Measurements from ENCODE around the gene TPRG1L. TPM values are rescaled to one million over a fixed set of nuclear protein-coding genes. Genes with fewer than 3 reads are reported as not detected.

Gene TPRG1L
- total RNA-seq, 2 donors from 2014 or later: 27.4 to 37.6 TPM

GRCh38 chr1:3634059-3634800 is 9.4 kb downstream of the TPRG1L start:
- Histone ChIP-seq H3K36me3 (peaks cover 74% of the 10 kb centered on the region), H3K9me3 (no peaks in the 10 kb centered on the region), H3K4me1 (ENCODE audit: control insufficient read depth in 1 of 2, low read depth in 2 of 2) (no peaks in the 10 kb centered on the region), H3K27me3 (replicated peaks; ENCODE audit: insufficient read depth) (no peaks in the 10 kb centered on the region), H3K27ac (no peak overlapping the region), H3K4me3 (no peak overlapping the region)
- ATAC-seq (ENCODE audit: insufficient number of reproducible peaks, low FRiP score, low read depth) (no peak), DNase-seq (ENCODE audit: low spot score) (no peak)
- TF ChIP-seq, protein P1, sequence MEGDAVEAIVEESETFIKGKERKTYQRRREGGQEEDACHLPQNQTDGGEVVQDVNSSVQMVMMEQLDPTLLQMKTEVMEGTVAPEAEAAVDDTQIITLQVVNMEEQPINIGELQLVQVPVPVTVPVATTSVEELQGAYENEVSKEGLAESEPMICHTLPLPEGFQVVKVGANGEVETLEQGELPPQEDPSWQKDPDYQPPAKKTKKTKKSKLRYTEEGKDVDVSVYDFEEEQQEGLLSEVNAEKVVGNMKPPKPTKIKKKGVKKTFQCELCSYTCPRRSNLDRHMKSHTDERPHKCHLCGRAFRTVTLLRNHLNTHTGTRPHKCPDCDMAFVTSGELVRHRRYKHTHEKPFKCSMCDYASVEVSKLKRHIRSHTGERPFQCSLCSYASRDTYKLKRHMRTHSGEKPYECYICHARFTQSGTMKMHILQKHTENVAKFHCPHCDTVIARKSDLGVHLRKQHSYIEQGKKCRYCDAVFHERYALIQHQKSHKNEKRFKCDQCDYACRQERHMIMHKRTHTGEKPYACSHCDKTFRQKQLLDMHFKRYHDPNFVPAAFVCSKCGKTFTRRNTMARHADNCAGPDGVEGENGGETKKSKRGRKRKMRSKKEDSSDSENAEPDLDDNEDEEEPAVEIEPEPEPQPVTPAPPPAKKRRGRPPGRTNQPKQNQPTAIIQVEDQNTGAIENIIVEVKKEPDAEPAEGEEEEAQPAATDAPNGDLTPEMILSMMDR (IDR thresholded peaks at IDR 0.05): no peak

GRCh38 chr1:3636080-3636479 is 11.3 kb downstream of the TPRG1L start:
- H3K36me3 ChIP-seq: peaks cover 73% of the 10 kb centered on the region
- no peak overlapping the region for H3K27ac ChIP-seq
- TF ChIP-seq, protein P1 (IDR thresholded peaks at IDR 0.05): no peak
- H3K27me3 ChIP-seq (replicated peaks; ENCODE audit: insufficient read depth): no peaks in the 10 kb centered on the region
- DNase-seq (ENCODE audit: low spot score): no peak
- no peaks in the 10 kb centered on the region for H3K4me1 ChIP-seq (ENCODE audit: control insufficient read depth in 1 of 2, low read depth in 2 of 2)
- ATAC-seq (ENCODE audit: insufficient number of reproducible peaks, low FRiP score, low read depth): no peak
- H3K4me3 ChIP-seq: no peak overlapping the region
- H3K9me3 ChIP-seq: no peaks in the 10 kb centered on the region

DNA sequence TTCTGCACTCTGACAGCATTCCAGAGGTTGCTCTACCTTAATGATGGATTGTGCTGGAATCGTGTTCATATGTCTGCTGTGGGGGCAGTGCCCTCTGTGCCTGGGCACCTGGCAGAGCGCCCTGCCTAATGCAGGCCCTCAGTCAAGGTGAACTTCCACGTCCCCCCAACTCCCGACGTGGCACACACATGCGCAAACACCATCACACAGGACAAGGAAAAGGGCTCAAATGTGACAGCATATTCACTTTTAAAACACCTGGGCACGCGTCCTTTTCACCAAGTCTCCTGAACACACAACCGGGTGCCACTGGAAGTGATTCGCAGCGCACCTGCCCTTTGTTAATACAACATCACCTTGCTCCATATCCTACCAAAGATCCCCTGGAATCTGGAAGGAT is 11.7 kb downstream of the TPRG1L start:
- Histone ChIP-seq H3K27me3 (replicated peaks; ENCODE audit: insufficient read depth) (no peaks in the 10 kb centered on the region), H3K27ac (no peak overlapping the region), H3K36me3 (peaks cover 73% of the 10 kb centered on the region), H3K4me3 (no peak overlapping the region), H3K9me3 (no peaks in the 10 kb centered on the region), H3K4me1 (ENCODE audit: control insufficient read depth in 1 of 2, low read depth in 2 of 2) (no peaks in the 10 kb centered on the region)
- DNase-seq (ENCODE audit: low spot score) (no peak), ATAC-seq (ENCODE audit: insufficient number of reproducible peaks, low FRiP score, low read depth) (no peak)
- TF ChIP-seq, protein P1 (IDR thresholded peaks at IDR 0.05): no peak

DNA sequence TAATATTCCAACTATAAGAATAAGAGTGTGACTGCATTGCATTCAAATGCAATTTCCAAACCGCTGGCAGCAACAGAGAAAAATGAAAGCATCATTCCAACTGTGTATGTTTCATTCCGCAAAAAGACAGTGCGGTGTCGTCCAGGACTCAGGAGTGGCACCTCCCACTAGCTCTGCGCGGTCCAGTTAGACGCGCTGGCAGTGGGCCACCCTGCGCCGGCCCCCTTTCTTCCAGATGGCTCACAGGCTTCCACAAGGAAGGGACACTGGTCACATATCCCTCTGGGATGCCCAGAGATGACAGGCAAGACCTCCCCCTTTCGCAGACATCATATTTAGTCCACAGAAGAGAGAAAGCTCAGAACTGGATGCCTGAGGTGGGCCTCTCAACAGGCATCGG is 13.2 kb downstream of the TPRG1L start:
- H3K36me3 ChIP-seq: peaks cover 67% of the 10 kb centered on the region
- DNase-seq (ENCODE audit: low spot score): no peak

DNA sequence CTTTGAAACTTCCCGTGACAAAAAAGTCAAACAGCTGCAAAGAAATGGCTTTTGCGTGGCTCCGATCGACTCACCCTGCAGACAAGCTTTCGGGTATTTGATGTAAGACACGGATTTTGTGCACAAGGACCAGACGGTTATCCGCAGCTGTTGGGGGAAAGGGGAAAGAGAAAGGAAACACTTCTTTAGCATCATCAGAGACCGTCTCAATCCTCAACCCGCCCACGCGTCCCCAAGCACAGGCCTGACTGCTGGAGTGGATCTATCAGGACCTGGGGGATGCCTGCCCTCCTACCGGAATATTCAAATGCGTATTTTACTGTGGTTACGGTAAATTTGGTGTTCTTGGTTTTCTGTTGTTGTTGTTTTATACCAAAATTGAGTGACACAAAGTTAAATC is 13.9 kb downstream of the TPRG1L start:
- H3K36me3 ChIP-seq: peaks cover 65% of the 10 kb centered on the region
- H3K4me3 ChIP-seq: no peak overlapping the region
- no peak overlapping the region for H3K27ac ChIP-seq
- no peaks in the 10 kb centered on the region for H3K9me3 ChIP-seq
- H3K4me1 ChIP-seq (ENCODE audit: control insufficient read depth in 1 of 2, low read depth in 2 of 2): no peaks in the 10 kb centered on the region
- TF ChIP-seq, protein P1 (IDR thresholded peaks at IDR 0.05): no peak
- no peaks in the 10 kb centered on the region for H3K27me3 ChIP-seq (replicated peaks; ENCODE audit: insufficient read depth)
- ATAC-seq (ENCODE audit: insufficient number of reproducible peaks, low FRiP score, low read depth): no peak
- DNase-seq (ENCODE audit: low spot score): no peak

More for the DNA sequence above, 13.2 kb downstream of the TPRG1L start:
- TF ChIP-seq, protein P1 (IDR thresholded peaks at IDR 0.05): no peak
- Histone ChIP-seq H3K27me3 (replicated peaks; ENCODE audit: insufficient read depth) (no peaks in the 10 kb centered on the region), H3K9me3 (no peaks in the 10 kb centered on the region), H3K27ac (no peak overlapping the region), H3K4me3 (no peak overlapping the region), H3K4me1 (ENCODE audit: control insufficient read depth in 1 of 2, low read depth in 2 of 2) (no peaks in the 10 kb centered on the region)
- ATAC-seq (ENCODE audit: insufficient number of reproducible peaks, low FRiP score, low read depth): no peak

Data from thoracic aorta (tissue), 2 donors.